Central memory CD8-positive, alpha-beta T cell (primary cell): ENCODE results near the gene CBL.

ENCODE experiments used
- ATAC-seq: fragments of 150-1000 bp; cut with Tn5 transposase; replicated peaks from 2 replicates; pipeline ENCODE4 v1.10.0; 2022; ENCODE audit warnings: mild to moderate bottlenecking, moderate FRiP score, moderate number of reproducible peaks; ENCODE audit not compliant: poor library complexity, severe bottlenecking; ENCODE audit errors: extremely low read depth
- DNase-seq, 2 donors: peaks; one replicate each; pipeline ENCODE4 v3.0.0; 2021; ENCODE audit warnings: low spot score in 2 of 2
- H3K27ac Mint-ChIP-seq: one replicate; pipeline ENCODE4 v1.8.0; 2022; ENCODE audit warnings: low read depth, mild to moderate bottlenecking, moderate library complexity, mixed read lengths
- H3K27me3 Mint-ChIP-seq: one replicate; pipeline ENCODE4 v1.8.0; 2022; ENCODE audit warnings: mixed read lengths
- H3K36me3 Mint-ChIP-seq: one replicate; pipeline ENCODE4 v1.8.0; 2022; ENCODE audit warnings: mild to moderate bottlenecking, moderate library complexity, mixed read lengths; ENCODE audit not compliant: insufficient read depth
- H3K4me1 Mint-ChIP-seq: one replicate; pipeline ENCODE4 v1.8.0; 2022; ENCODE audit warnings: mixed read lengths
- H3K4me3 Mint-ChIP-seq: one replicate; pipeline ENCODE4 v1.8.0; 2022; ENCODE audit warnings: mild to moderate bottlenecking, moderate library complexity, mixed read lengths
- H3K9me3 Mint-ChIP-seq: one replicate; pipeline ENCODE4 v1.8.0; 2022; ENCODE audit warnings: mixed read lengths

CBL gene

GRCh38 chr11:119236490-119236889 lies 30.4 kb downstream of the CBL start:
- H3K4me3 Mint-ChIP-seq, result no peak overlapping the region
- H3K27me3 Mint-ChIP-seq, result no peaks in the 10 kb centered on the region
- DNase-seq (no peak), ATAC-seq (no peak)
- peaks cover 25% of the 10 kb centered on the region for H3K4me1 Mint-ChIP-seq
- no peaks in the 10 kb centered on the region for H3K9me3 Mint-ChIP-seq
- peaks cover 28% of the 10 kb centered on the region for H3K36me3 Mint-ChIP-seq
- H3K27ac Mint-ChIP-seq, result no peak overlapping the region

- Mint-ChIP-seq H3K27ac (no peak overlapping the region), H3K36me3 (peaks cover 25% of the 10 kb centered on the region), H3K4me1 (peaks cover 29% of the 10 kb centered on the region), H3K4me3 (no peak overlapping the region), H3K27me3 (no peaks in the 10 kb centered on the region), H3K9me3 (no peaks in the 10 kb centered on the region)
- no peak for DNase-seq
- no peak for ATAC-seq
Measured at GRCh38 chr11:119236891-119237290, 30.8 kb downstream of the CBL start.

GRCh38 chr11:119237515-119237914 lies 31.4 kb downstream of the CBL start:
- no peak overlapping the region for H3K4me3 Mint-ChIP-seq
- no peaks in the 10 kb centered on the region for H3K9me3 Mint-ChIP-seq
- H3K27ac Mint-ChIP-seq, result no peak overlapping the region
- H3K27me3 Mint-ChIP-seq, result no peaks in the 10 kb centered on the region
- H3K36me3 Mint-ChIP-seq, result peaks cover 26% of the 10 kb centered on the region
- no peak for ATAC-seq
- peaks cover 32% of the 10 kb centered on the region for H3K4me1 Mint-ChIP-seq
- no peak for DNase-seq

GRCh38 chr11:119248750-119249670 lies 42.9 kb downstream of the CBL start:
- Mint-ChIP-seq H3K9me3 (no peaks in the 10 kb centered on the region), H3K4me3 (no peak overlapping the region), H3K4me1 (peaks cover 6% of the 10 kb centered on the region), H3K36me3 (peaks cover 12% of the 10 kb centered on the region), H3K27ac (no peak overlapping the region), H3K27me3 (no peaks in the 10 kb centered on the region)
- DNase-seq, result no peak
- no peak for ATAC-seq

- ATAC-seq (no peak), DNase-seq (no peak)
- Mint-ChIP-seq H3K4me1 (peaks cover 6% of the 10 kb centered on the region), H3K27ac (no peak overlapping the region), H3K36me3 (peaks cover 10% of the 10 kb centered on the region), H3K9me3 (no peaks in the 10 kb centered on the region), H3K4me3 (no peak overlapping the region), H3K27me3 (no peaks in the 10 kb centered on the region)
Measured at GRCh38 chr11:119249671-119250010, 43.5 kb downstream of the CBL start.

- no peak overlapping the region for H3K4me3 Mint-ChIP-seq
- H3K27ac Mint-ChIP-seq, result no peak overlapping the region
- no peaks in the 10 kb centered on the region for H3K9me3 Mint-ChIP-seq
- H3K27me3 Mint-ChIP-seq, result no peaks in the 10 kb centered on the region
- peaks cover 7% of the 10 kb centered on the region for H3K36me3 Mint-ChIP-seq
- DNase-seq (no peak), ATAC-seq (no peak)
- peaks cover 11% of the 10 kb centered on the region for H3K4me1 Mint-ChIP-seq
Measured at GRCh38 chr11:119251114-119251513, 45.0 kb downstream of the CBL start.

- Mint-ChIP-seq H3K4me1 (peaks cover 35% of the 10 kb centered on the region), H3K36me3 (peaks cover 10% of the 10 kb centered on the region), H3K4me3 (no peak overlapping the region), H3K27ac (no peak overlapping the region), H3K27me3 (no peaks in the 10 kb centered on the region), H3K9me3 (no peaks in the 10 kb centered on the region)
- DNase-seq (no peak), ATAC-seq (no peak)
Measured at GRCh38 chr11:119254239-119254638, 48.1 kb downstream of the CBL start.

- H3K27me3 Mint-ChIP-seq, result no peaks in the 10 kb centered on the region
Measured at GRCh38 chr11:119258180-119258579, 52.0 kb downstream of the CBL start.

GRCh38 chr11:119258983-119259382 lies 52.8 kb downstream of the CBL start:
- Mint-ChIP-seq H3K4me1 (peaks cover 44% of the 10 kb centered on the region), H3K27ac (no peak overlapping the region), H3K36me3 (peaks cover 3% of the 10 kb centered on the region), H3K4me3 (no peak overlapping the region), H3K27me3 (no peaks in the 10 kb centered on the region), H3K9me3 (no peaks in the 10 kb centered on the region)
- ATAC-seq (no peak), DNase-seq (no peak)

More at GRCh38 chr11:119258180-119258579, 52.0 kb downstream of the CBL start:
- Mint-ChIP-seq H3K27ac (peak overlapping the region; percentile 22), H3K4me1 (peaks cover 43% of the 10 kb centered on the region), H3K9me3 (no peaks in the 10 kb centered on the region), H3K4me3 (peak overlapping the region; percentile 18), H3K36me3 (peaks cover 3% of the 10 kb centered on the region)
- DNase-seq (no peak), ATAC-seq (no peak)

- ATAC-seq (no peak), DNase-seq (no peak)
- no peak overlapping the region for H3K27ac Mint-ChIP-seq
- H3K4me1 Mint-ChIP-seq, result peaks cover 54% of the 10 kb centered on the region
- no peaks in the 10 kb centered on the region for H3K9me3 Mint-ChIP-seq
- H3K27me3 Mint-ChIP-seq, result no peaks in the 10 kb centered on the region
- peaks cover 3% of the 10 kb centered on the region for H3K36me3 Mint-ChIP-seq
- H3K4me3 Mint-ChIP-seq, result no peak overlapping the region
Measured at GRCh38 chr11:119262668-119263351, 56.7 kb downstream of the CBL start.

GRCh38 chr11:119263352-119263940 lies 57.3 kb downstream of the CBL start:
- Mint-ChIP-seq H3K4me3 (no peak overlapping the region), H3K36me3 (peaks cover 2% of the 10 kb centered on the region), H3K27ac (no peak overlapping the region), H3K4me1 (peaks cover 54% of the 10 kb centered on the region), H3K9me3 (no peaks in the 10 kb centered on the region), H3K27me3 (no peaks in the 10 kb centered on the region)
- DNase-seq (no peak), ATAC-seq (peak; percentile 87)

- no peaks in the 10 kb centered on the region for H3K27me3 Mint-ChIP-seq
- H3K36me3 Mint-ChIP-seq, result no peaks in the 10 kb centered on the region
- no peak for ATAC-seq
- no peak overlapping the region for H3K4me3 Mint-ChIP-seq
- peaks cover 35% of the 10 kb centered on the region for H3K4me1 Mint-ChIP-seq
- peak overlapping the region; percentile 70 for H3K27ac Mint-ChIP-seq
- H3K9me3 Mint-ChIP-seq, result no peaks in the 10 kb centered on the region
- no peak for DNase-seq
Measured at GRCh38 chr11:119266063-119266462, 59.9 kb downstream of the CBL start.
